H1 (cell line): ENCODE data around the gene PGF. TPM values are rescaled to one million over a fixed set of nuclear protein-coding genes. Genes with fewer than 3 reads are reported as not detected.

Source experiments
- ASH2L ChIP-seq: fragments of 200-600, 300-600 bp; sonication (generic); IDR thresholded peaks from one replicate; pipeline ENCODE4 v1.7.1; 2017; ENCODE audit warnings: low read length
- ATF2 ChIP-seq: IDR thresholded peaks from 2 replicates; pipeline ENCODE4 v1.6.1; 2012; ENCODE audit warnings: low read length, inconsistent platforms
- CHD7 ChIP-seq: fragments of 300-600 bp; sonication (generic); IDR thresholded peaks from 2 replicates; pipeline ENCODE4 v1.7.1; 2012; ENCODE audit warnings: low read length, moderate library complexity, mild to moderate bottlenecking, inconsistent platforms; ENCODE audit not compliant: insufficient replicate concordance
- FOSL1 ChIP-seq: IDR thresholded peaks from 2 replicates; pipeline ENCODE4 v1.6.1; 2011; ENCODE audit warnings: mild to moderate bottlenecking, low read depth, low read length, moderate library complexity; ENCODE audit not compliant: insufficient read depth
- GTF2F1 ChIP-seq: IDR thresholded peaks from 2 replicates; pipeline ENCODE4 v1.6.1; 2012; ENCODE audit warnings: low read depth, low read length, improper control_type of control experiment, borderline replicate concordance
- SAP30 ChIP-seq: fragments of 300-600 bp; sonication (generic); IDR thresholded peaks from 2 replicates; pipeline ENCODE4 v1.7.1; 2012; ENCODE audit warnings: low read length, moderate library complexity, mild to moderate bottlenecking, inconsistent platforms; ENCODE audit not compliant: insufficient read depth, insufficient replicate concordance
- YY1 ChIP-seq: IDR thresholded peaks from 2 replicates; pipeline ENCODE4 v1.6.1; 2011; ENCODE audit warnings: low read depth, mild to moderate bottlenecking, low read length
- polyA plus RNA-seq, 7 experiments: library from polyadenylated mRNA; depleted of rRNA in 3 of 7; stranded (reverse) in 5 of 7; unstranded in 2 of 7; fragments of >200 nt in 5 of 7; fragments of 200-250 nt in 2 of 7; gene quantifications; 1 replicate in 5 of 7; 2 replicates in 1 of 7; 4 replicates in 1 of 7; pipeline versions ENCODE4 v1.2.1 to v1.2.3, GENCODE V29; 2011 to 2013; ENCODE audit warnings: missing spikeins in 2 of 7, mixed read lengths in 2 of 7
- total RNA-seq: library from RNA; stranded (reverse); fragmentation: NEBNext Ultra II Directional; extraction: Animal tissue kit (Norgen Biotek cat#: 25700); gene quantifications from 2 replicates; pipeline ENCODE4 v1.2.1, GENCODE V29; 2021

Gene PGF
- total and polyA plus RNA-seq, 2 of the 8 experiments (the other 6 are each of a cell fraction or from before 2014, with no cell fraction given) = 2.1 to 4.1 TPM

- TF ChIP-seq CHD7 = no peak
- TF ChIP-seq GTF2F1 = no peak
- TF ChIP-seq ASH2L = no peak
- TF ChIP-seq YY1 = no peak
- no peak for TF ChIP-seq ATF2
- no peak for TF ChIP-seq SAP30
- no peak for TF ChIP-seq FOSL1
Observed at GRCh38 chr14:74976264-74977113, 21.1 kb upstream of the PGF start (continued).
